HG02623 (cell line): ENCODE measurements around the gene LCN6.
"Not testable (repeated sequence)": the region's sequence is repeated elsewhere in the genome, so short reads cannot be mapped to it uniquely, and the experiment has no call there.

Experiments used
- ATAC-seq: cut with Tn5 transposase; IDR thresholded peaks from one replicate; pipeline ENCODE4 v1.9.1; 2021; ENCODE audit warnings: moderate library complexity; ENCODE audit not compliant: unreplicated experiment

The LCN6 gene

GRCh38 chr9:136748201-136748600 lies at the start of gene LCN6:
Gene LCN6, minus strand, starts transcription at chr9:136748525. Its CDS starts 42 bp downstream, at chr9:136748483.
- no peak for ATAC-seq

- ATAC-seq: not testable (repeated sequence)
These were observed 48.5 kb upstream of the LCN6 start for GRCh38 chr9:136796775-136797347.

GRCh38 chr9:136796238-136796774 lies 48.0 kb upstream of the LCN6 start, which contains the start of gene CCDC183:
Gene CCDC183, plus strand, starts transcription at chr9:136796338. Its CDS starts 60 bp downstream, at chr9:136796398.
- no peak for ATAC-seq

GRCh38 chr9:136795000-136795348 lies 46.6 kb upstream of the LCN6 start:
- ATAC-seq: no peak

GRCh38 chr9:136794281-136794999 lies 46.1 kb upstream of the LCN6 start:
- no peak for ATAC-seq

GRCh38 chr9:136793086-136793946 lies 45.0 kb upstream of the LCN6 start:
- no peak for ATAC-seq

GRCh38 chr9:136792321-136793085 lies 44.2 kb upstream of the LCN6 start:
- ATAC-seq: no peak

- ATAC-seq: no peak
These were observed 43.4 kb upstream of the LCN6 start for GRCh38 chr9:136791516-136792276.

GRCh38 chr9:136790640-136791515 lies 42.6 kb upstream of the LCN6 start, which contains the start of gene TMEM141:
Gene TMEM141, plus strand, starts transcription at chr9:136791344. Its CDS starts 27 bp downstream, at chr9:136791371.
- ATAC-seq: peak; percentile 79

- ATAC-seq: no peak
These were observed 41.2 kb upstream of the LCN6 start for GRCh38 chr9:136789523-136789937.

- ATAC-seq: not testable (repeated sequence)
These were observed 40.6 kb upstream of the LCN6 start for GRCh38 chr9:136788644-136789522.

- ATAC-seq: no peak
These were observed 39.5 kb upstream of the LCN6 start for GRCh38 chr9:136787690-136788400.

GRCh38 chr9:136786983-136787382 lies 38.7 kb upstream of the LCN6 start:
- ATAC-seq: not testable (repeated sequence)

- ATAC-seq: no peak
These were observed 38.1 kb upstream of the LCN6 start for GRCh38 chr9:136786451-136786850.

- ATAC-seq: not testable (repeated sequence)
These were observed 37.4 kb upstream of the LCN6 start for GRCh38 chr9:136785565-136786355.

GRCh38 chr9:136784997-136785361 lies 36.7 kb upstream of the LCN6 start:
- ATAC-seq: no peak
